NCI-H526 treated with DMSO at 0.1 percent for 48 hours (cell line): ENCODE results near the gene C4orf36.
"Not testable (repeated sequence)": the region's sequence is repeated elsewhere in the genome, so short reads cannot be mapped to it uniquely, and the experiment has no call there.

Experiments
- DNase-seq: peaks from one replicate; lab custom pipeline; 2025; lab: John Stamatoyannopoulos, UW

C4orf36 gene

GRCh38 chr4:86917212-86918039, 25.2 kb upstream of the C4orf36 start:
- no peak for DNase-seq

- DNase-seq: no peak
These were observed 24.2 kb upstream of the C4orf36 start for GRCh38 chr4:86916392-86916791.

- no peak for DNase-seq
These were observed 18.8 kb upstream of the C4orf36 start for GRCh38 chr4:86910820-86911684.

GRCh38 chr4:86910369-86910768, 18.1 kb upstream of the C4orf36 start:
- no peak for DNase-seq

- no peak for DNase-seq
These were observed 17.5 kb upstream of the C4orf36 start for GRCh38 chr4:86909546-86910295.

GRCh38 chr4:86908251-86908657, 16.0 kb upstream of the C4orf36 start:
- no peak for DNase-seq

GRCh38 chr4:86901864-86902263, 9.6 kb upstream of the C4orf36 start:
- no peak for DNase-seq

GRCh38 chr4:86898562-86898961, 6.3 kb upstream of the C4orf36 start:
- no peak for DNase-seq

- no peak for DNase-seq
These were observed 4.4 kb upstream of the C4orf36 start for GRCh38 chr4:86896596-86896995.

- peak; percentile 21 for DNase-seq
These were observed 3.7 kb upstream of the C4orf36 start for GRCh38 chr4:86895692-86896488.

DNA sequence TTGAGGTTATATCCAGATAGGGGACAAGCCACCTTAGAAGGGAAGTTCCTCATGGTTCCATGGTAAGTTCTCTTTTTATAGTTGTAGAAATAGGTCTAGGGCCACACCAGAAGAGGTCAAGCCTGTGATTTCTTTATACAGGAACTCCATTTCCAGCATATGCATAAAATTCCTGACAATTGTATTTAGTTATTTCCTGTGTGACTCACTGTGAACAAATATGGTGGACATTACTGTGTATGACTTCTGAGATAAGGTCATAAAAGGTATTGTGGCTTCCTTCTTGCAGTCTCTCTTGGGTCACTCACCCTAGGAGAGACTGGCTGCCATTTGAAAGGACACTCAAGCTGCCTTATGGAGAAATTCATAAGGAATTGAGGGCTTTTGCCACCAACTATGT, 2.2 kb upstream of the C4orf36 start:
- no peak for DNase-seq

DNA sequence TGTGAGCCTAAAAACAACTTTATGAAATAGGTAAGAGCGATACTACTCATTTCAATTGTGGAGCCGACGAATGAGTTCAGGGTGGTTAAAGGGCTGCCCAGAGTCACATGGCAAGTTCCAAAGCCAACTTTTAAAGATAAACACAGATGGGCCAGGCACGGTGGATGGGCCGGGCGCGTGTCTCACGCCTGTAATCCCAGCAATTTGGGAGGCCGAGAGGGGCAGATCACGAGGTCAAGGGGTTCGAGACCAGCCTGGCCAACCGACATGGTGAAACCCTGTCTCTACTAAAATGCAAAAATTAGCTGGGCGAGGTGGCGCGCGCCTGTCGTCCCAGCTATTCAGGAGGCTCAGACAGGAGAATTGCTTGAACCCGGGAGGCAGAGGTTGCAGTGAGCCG, 914 bp upstream of the C4orf36 start:
- DNase-seq: no peak

GRCh38 chr4:86892636-86892960, 376 bp upstream of the C4orf36 start:
- DNase-seq: peak; percentile 17

- no peak for DNase-seq
These were observed 1.4 kb downstream of the C4orf36 start for GRCh38 chr4:86890790-86891189.

DNA sequence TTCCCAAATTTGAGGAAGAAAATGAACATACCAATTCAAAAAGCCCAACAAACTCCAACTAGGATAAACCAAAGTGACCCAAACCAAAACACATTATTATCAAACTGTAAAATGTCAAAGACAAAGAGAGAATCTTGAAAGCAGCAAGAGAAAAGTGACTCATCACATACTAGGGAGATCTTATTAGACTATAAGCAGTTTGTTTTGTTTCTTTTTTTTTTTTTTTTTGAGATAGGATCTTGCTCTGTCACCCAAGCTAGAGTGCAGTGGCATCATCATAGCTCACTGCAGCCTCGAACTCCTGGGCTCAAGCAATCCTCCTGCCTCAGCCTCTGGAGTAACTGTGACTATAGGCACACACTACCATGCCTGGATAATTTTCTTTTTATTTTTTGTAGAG, 12.6 kb downstream of the C4orf36 start:
- DNase-seq: no peak

GRCh38 chr4:86878640-86879039, 13.6 kb downstream of the C4orf36 start:
- no peak for DNase-seq

GRCh38 chr4:86876894-86877685, 15.1 kb downstream of the C4orf36 start:
- DNase-seq: no peak

- DNase-seq: not testable (repeated sequence)
These were observed 16.8 kb downstream of the C4orf36 start for GRCh38 chr4:86875436-86875835.

DNA sequence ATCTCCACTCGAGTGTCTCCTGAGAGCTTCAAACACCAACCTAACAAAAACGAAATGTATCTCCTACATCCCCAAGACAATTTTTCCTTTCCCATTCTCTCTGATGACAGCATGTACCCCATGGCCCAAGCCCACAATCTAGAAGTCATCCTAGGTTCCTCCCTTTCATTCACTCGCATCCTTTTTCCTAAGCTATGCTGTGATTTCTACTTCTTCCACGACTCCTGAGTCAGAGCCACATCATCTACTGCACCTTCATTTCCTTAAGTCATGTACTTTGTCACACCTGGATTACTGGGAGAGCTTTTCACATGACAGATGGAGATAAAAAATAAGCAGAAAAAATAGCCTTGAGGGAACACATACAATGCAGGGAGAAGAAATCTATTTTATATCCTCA, 20.1 kb downstream of the C4orf36 start:
- DNase-seq: no peak

- no peak for DNase-seq
These were observed 21.7 kb downstream of the C4orf36 start for GRCh38 chr4:86870442-86871069.
